22Rv1 (cell line): Measurements from ENCODE around the gene NME2.

Experiments
- ZFX ChIP-seq: fragments of 450-650 bp; IDR thresholded peaks from 2 replicates; pipeline ENCODE4 v1.6.1; 2017; ENCODE audit warnings: antibody characterized with exemption, borderline replicate concordance
- TF ChIP-seq, protein P1 (sequence below): fragments of 450-650 bp; IDR thresholded peaks from 2 replicates; pipeline ENCODE4 v1.5.1; 2017; ENCODE audit warnings: mild to moderate bottlenecking

DNA sequence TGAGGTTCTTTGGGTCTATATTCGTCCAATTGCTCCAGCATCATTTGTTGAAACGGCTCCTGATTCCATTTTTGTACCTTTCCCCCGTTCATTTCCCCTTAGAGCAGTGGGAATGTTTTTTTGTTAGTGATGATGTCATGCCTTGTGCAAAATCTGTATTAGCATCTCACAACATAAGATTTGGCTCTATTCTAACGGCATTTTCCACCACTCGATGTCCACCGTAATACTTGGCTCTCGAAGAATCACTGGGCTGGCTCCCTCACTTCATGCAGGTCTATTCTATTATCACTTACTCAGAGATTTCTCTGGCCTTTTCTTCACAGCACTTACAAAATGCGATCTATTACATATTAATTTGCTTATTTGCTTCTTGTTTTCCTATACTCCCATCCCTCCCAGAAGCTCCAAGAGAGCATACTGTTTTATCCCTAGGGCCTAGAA, 13.4 kb upstream of the NME2 start:
- TF ChIP-seq, protein P1, sequence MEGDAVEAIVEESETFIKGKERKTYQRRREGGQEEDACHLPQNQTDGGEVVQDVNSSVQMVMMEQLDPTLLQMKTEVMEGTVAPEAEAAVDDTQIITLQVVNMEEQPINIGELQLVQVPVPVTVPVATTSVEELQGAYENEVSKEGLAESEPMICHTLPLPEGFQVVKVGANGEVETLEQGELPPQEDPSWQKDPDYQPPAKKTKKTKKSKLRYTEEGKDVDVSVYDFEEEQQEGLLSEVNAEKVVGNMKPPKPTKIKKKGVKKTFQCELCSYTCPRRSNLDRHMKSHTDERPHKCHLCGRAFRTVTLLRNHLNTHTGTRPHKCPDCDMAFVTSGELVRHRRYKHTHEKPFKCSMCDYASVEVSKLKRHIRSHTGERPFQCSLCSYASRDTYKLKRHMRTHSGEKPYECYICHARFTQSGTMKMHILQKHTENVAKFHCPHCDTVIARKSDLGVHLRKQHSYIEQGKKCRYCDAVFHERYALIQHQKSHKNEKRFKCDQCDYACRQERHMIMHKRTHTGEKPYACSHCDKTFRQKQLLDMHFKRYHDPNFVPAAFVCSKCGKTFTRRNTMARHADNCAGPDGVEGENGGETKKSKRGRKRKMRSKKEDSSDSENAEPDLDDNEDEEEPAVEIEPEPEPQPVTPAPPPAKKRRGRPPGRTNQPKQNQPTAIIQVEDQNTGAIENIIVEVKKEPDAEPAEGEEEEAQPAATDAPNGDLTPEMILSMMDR: no peak
- no peak for TF ChIP-seq ZFX
